ENCODE results near the gene UNC45B. TPM values are rescaled to one million over a fixed set of nuclear protein-coding genes. Genes with fewer than 3 reads are reported as not detected.
"Not testable (repeated sequence)": the region's sequence is repeated elsewhere in the genome, so short reads cannot be mapped to it uniquely, and the experiment has no call there.

Gene UNC45B
- total RNA-seq, 3 donors from 2014 or later (not counting 1 experiment from before 2014, with no cell fraction given): 0.78 to 1.4 (median 1.2) TPM

- TF ChIP-seq CTCF (IDR thresholded peaks at IDR 0.05): no peak
- Mint-ChIP-seq H3K4me1 (peaks cover 0 to 12% of the 10 kb centered on the region in 2 donors), H3K36me3 (no peaks in the 10 kb centered on the region), H3K27ac (no peak overlapping the region), H3K27me3 (ENCODE audit: low read depth in 2 of 2) (no peaks in the 10 kb centered on the region), H3K9me3 (no peaks in the 10 kb centered on the region), H3K4me3 (no peak overlapping the region)
- no peak overlapping the region for H3K4me3 ChIP-seq (ENCODE audit: low read length)
- 100% methylated on average over 2 of the region's 2 CpGs for WGBS (ENCODE audit: insufficient coverage)
- intact Hi-C loops (cut with micrococcal nuclease): no loop called here
- H3K4me1 ChIP-seq (ENCODE audit: control insufficient read depth, insufficient read depth, low read length): no peaks in the 10 kb centered on the region
- H3K9me3 ChIP-seq (ENCODE audit: control insufficient read depth, insufficient read depth, low read length): peaks cover 2% of the 10 kb centered on the region
- DNase-seq (no peak), ATAC-seq (no peak)
- no peaks in the 10 kb centered on the region for H3K27me3 ChIP-seq (ENCODE audit: control insufficient read depth, insufficient read depth, low read length)
- no peaks in the 10 kb centered on the region for H3K36me3 ChIP-seq (ENCODE audit: control insufficient read depth, insufficient read depth, low read length)
- no peak overlapping the region for H3K27ac ChIP-seq (ENCODE audit: low read length)
Measured at GRCh38 chr17:35227546-35227945, 79.9 kb downstream of the UNC45B start.

GRCh38 chr17:35229638-35230037, 82.0 kb downstream of the UNC45B start:
- H3K27ac ChIP-seq (ENCODE audit: low read length): no peak overlapping the region
- intact Hi-C loops (cut with micrococcal nuclease): no loop called here
- Mint-ChIP-seq H3K9me3 (no peaks in the 10 kb centered on the region), H3K4me3 (no peak overlapping the region), H3K36me3 (no peaks in the 10 kb centered on the region), H3K27ac (no peak overlapping the region), H3K4me1 (peaks cover 8 to 12% of the 10 kb centered on the region in 2 donors), H3K27me3 (ENCODE audit: low read depth in 2 of 2) (no peaks in the 10 kb centered on the region)
- H3K27me3 ChIP-seq (ENCODE audit: control insufficient read depth, insufficient read depth, low read length): no peaks in the 10 kb centered on the region
- DNase-seq (no peak), ATAC-seq (no peak)
- no peak for TF ChIP-seq CTCF (IDR thresholded peaks at IDR 0.05)
- no peak overlapping the region for H3K4me3 ChIP-seq (ENCODE audit: low read length)
- 82% methylated on average over 1 of the region's 1 CpG for WGBS (ENCODE audit: insufficient coverage)
- no peaks in the 10 kb centered on the region for H3K36me3 ChIP-seq (ENCODE audit: control insufficient read depth, insufficient read depth, low read length)
- no peaks in the 10 kb centered on the region for H3K4me1 ChIP-seq (ENCODE audit: control insufficient read depth, insufficient read depth, low read length)
- no peaks in the 10 kb centered on the region for H3K9me3 ChIP-seq (ENCODE audit: control insufficient read depth, insufficient read depth, low read length)

- H3K4me3 ChIP-seq (ENCODE audit: low read length); DNase-seq; H3K36me3 ChIP-seq (ENCODE audit: control insufficient read depth, insufficient read depth, low read length); H3K27me3 Mint-ChIP-seq (ENCODE audit: low read depth in 2 of 2); H3K4me3 Mint-ChIP-seq; H3K9me3 ChIP-seq (ENCODE audit: control insufficient read depth, insufficient read depth, low read length); H3K27me3 ChIP-seq (ENCODE audit: control insufficient read depth, insufficient read depth, low read length); H3K36me3 Mint-ChIP-seq; ATAC-seq; intact Hi-C loops (cut with micrococcal nuclease); H3K27ac Mint-ChIP-seq; H3K4me1 ChIP-seq (ENCODE audit: control insufficient read depth, insufficient read depth, low read length); H3K27ac ChIP-seq (ENCODE audit: low read length); H3K9me3 Mint-ChIP-seq: not testable (repeated sequence)
- peaks cover 39 to 50% of the 10 kb centered on the region in 2 donors for H3K4me1 Mint-ChIP-seq
- WGBS (ENCODE audit: insufficient coverage): 97% methylated on average over 4 of the region's 4 CpGs
Measured at GRCh38 chr17:35234315-35234714, 86.7 kb downstream of the UNC45B start.

GRCh38 chr17:35235289-35235688, 87.7 kb downstream of the UNC45B start:
- DNase-seq (no peak), ATAC-seq (no peak)
- 97% methylated on average over 3 of the region's 3 CpGs for WGBS (ENCODE audit: insufficient coverage)
- Histone ChIP-seq H3K9me3 (ENCODE audit: control insufficient read depth, insufficient read depth, low read length) (no peaks in the 10 kb centered on the region), H3K27ac (ENCODE audit: low read length) (no peak overlapping the region), H3K36me3 (ENCODE audit: control insufficient read depth, insufficient read depth, low read length) (no peaks in the 10 kb centered on the region), H3K4me3 (ENCODE audit: low read length) (no peak overlapping the region), H3K27me3 (ENCODE audit: control insufficient read depth, insufficient read depth, low read length) (no peaks in the 10 kb centered on the region), H3K4me1 (ENCODE audit: control insufficient read depth, insufficient read depth, low read length) (peaks cover 4% of the 10 kb centered on the region)
- no peaks in the 10 kb centered on the region for H3K9me3 Mint-ChIP-seq
- no peak overlapping the region for H3K4me3 Mint-ChIP-seq
- intact Hi-C loops (cut with micrococcal nuclease): no loop called here
- H3K27me3 Mint-ChIP-seq (ENCODE audit: low read depth in 2 of 2): no peaks in the 10 kb centered on the region
- H3K4me1 Mint-ChIP-seq: peaks cover 48 to 53% of the 10 kb centered on the region in 2 donors
- no peak overlapping the region for H3K27ac Mint-ChIP-seq
- no peaks in the 10 kb centered on the region for H3K36me3 Mint-ChIP-seq
- TF ChIP-seq CTCF (IDR thresholded peaks at IDR 0.05): no peak

Data from natural killer cell (primary cell).